ENCODE results near the gene SLC35F6.

DNA sequence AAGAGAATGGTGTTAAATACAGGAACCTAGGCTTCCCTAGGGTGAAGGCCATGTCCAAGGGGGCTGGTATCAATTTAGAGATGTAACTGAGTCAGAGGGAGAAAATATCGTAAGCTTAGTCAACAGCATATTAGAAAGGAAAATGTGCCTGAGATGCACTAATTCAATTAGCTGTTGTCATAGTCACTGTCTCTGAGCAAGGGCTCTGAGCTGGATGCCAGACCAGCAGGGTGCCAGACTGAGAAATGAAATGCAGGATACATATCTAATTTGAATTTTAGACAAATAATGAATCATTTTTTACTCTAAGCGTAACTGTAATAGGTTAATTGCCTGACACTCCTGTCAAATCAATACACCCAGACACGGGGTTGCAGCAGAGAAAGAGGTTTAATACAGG is 11.4 kb upstream of the SLC35F6 start:
- TF ChIP-seq RAD21 (conservative IDR thresholded peaks at IDR 0.05 in 1 of 2, IDR thresholded peaks at IDR 0.05 in 1 of 2) (no peak), RFX5 (IDR thresholded peaks at IDR 0.05) (no peak), KDM1A (IDR thresholded peaks at IDR 0.05; ENCODE audit: low read depth) (no peak), POLR2A (IDR thresholded peaks at IDR 0.05; ENCODE audit: low read length) (no peak), MAX (IDR thresholded peaks at IDR 0.05) (no peak), RCOR1 (IDR thresholded peaks at IDR 0.05; ENCODE audit: low read depth, low read length) (no peak), MAFK (IDR thresholded peaks at IDR 0.05; ENCODE audit: partially characterized antibody) (no peak), EHMT2 (IDR thresholded peaks at IDR 0.05; ENCODE audit: low read depth) (no peak), SREBF2 (IDR thresholded peaks at IDR 0.05) (no peak), MAZ (IDR thresholded peaks at IDR 0.05; ENCODE audit: borderline replicate concordance, low read depth, low read length) (no peak)
- TF ChIP-seq, protein P1, sequence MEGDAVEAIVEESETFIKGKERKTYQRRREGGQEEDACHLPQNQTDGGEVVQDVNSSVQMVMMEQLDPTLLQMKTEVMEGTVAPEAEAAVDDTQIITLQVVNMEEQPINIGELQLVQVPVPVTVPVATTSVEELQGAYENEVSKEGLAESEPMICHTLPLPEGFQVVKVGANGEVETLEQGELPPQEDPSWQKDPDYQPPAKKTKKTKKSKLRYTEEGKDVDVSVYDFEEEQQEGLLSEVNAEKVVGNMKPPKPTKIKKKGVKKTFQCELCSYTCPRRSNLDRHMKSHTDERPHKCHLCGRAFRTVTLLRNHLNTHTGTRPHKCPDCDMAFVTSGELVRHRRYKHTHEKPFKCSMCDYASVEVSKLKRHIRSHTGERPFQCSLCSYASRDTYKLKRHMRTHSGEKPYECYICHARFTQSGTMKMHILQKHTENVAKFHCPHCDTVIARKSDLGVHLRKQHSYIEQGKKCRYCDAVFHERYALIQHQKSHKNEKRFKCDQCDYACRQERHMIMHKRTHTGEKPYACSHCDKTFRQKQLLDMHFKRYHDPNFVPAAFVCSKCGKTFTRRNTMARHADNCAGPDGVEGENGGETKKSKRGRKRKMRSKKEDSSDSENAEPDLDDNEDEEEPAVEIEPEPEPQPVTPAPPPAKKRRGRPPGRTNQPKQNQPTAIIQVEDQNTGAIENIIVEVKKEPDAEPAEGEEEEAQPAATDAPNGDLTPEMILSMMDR (IDR thresholded peaks at IDR 0.05) = no peak
- TF ChIP-seq, protein P2, sequence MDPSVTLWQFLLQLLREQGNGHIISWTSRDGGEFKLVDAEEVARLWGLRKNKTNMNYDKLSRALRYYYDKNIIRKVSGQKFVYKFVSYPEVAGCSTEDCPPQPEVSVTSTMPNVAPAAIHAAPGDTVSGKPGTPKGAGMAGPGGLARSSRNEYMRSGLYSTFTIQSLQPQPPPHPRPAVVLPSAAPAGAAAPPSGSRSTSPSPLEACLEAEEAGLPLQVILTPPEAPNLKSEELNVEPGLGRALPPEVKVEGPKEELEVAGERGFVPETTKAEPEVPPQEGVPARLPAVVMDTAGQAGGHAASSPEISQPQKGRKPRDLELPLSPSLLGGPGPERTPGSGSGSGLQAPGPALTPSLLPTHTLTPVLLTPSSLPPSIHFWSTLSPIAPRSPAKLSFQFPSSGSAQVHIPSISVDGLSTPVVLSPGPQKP (IDR thresholded peaks at IDR 0.05; ENCODE audit: low read depth, low read length) = no peak
